ENCODE data around the gene SVOP. TPM values are rescaled to one million over a fixed set of nuclear protein-coding genes. Genes with fewer than 3 reads are reported as not detected.

The SVOP gene
- total and polyA plus RNA-seq, 4 donors, result 0.10 TPM; not detected in 3

- 29% methylated on average over 1 of the region's 1 CpG for WGBS
- no peaks in the 10 kb centered on the region for H3K4me1 ChIP-seq (ENCODE audit: control insufficient read depth in 4 of 4, insufficient read depth in 4 of 4, low read length in 3 of 4)
- TF ChIP-seq CTCF (IDR thresholded peaks at IDR 0.05; ENCODE audit: low read depth, low read length, missing input control) (no peak), NR2F2 (IDR thresholded peaks at IDR 0.05) (no peak), SP1 (IDR thresholded peaks at IDR 0.05) (no peak), JUND (IDR thresholded peaks at IDR 0.05) (no peak), FOXA1 (IDR thresholded peaks at IDR 0.05) (no peak), TAF1 (conservative IDR thresholded peaks at IDR 0.05) (no peak), HNF4G (IDR thresholded peaks at IDR 0.05) (no peak), ATF3 (IDR thresholded peaks at IDR 0.05) (no peak), ZBTB33 (IDR thresholded peaks at IDR 0.05) (no peak), REST (IDR thresholded peaks at IDR 0.05) (no peak), RXRA (IDR thresholded peaks at IDR 0.05) (no peak), RAD21 (IDR thresholded peaks at IDR 0.05) (no peak), YY1 (IDR thresholded peaks at IDR 0.05) (no peak), GABPA (IDR thresholded peaks at IDR 0.05 in 1 of 2, conservative IDR thresholded peaks at IDR 0.05 in 1 of 2) (no peak), EGR1 (IDR thresholded peaks at IDR 0.05; ENCODE audit: low read depth in 2 of 2) (no peak)
- DNase-seq (ENCODE audit: low spot score), result no peak
- H3K36me3 ChIP-seq (ENCODE audit: control insufficient read depth in 4 of 4, insufficient read depth in 3 of 4, low read depth in 1 of 4, low read length in 3 of 4), result no peaks in the 10 kb centered on the region
- H3K27me3 ChIP-seq (ENCODE audit: control insufficient read depth in 4 of 4, insufficient read depth in 4 of 4, low read length in 3 of 4), result no peaks in the 10 kb centered on the region
- H3K27ac ChIP-seq (ENCODE audit: low read depth in 1 of 2, low read length in 2 of 2), result no peak overlapping the region
- H3K9ac ChIP-seq (ENCODE audit: low read depth in 1 of 2, low read length in 2 of 2), result no peak overlapping the region
- no peak overlapping the region for H3K4me3 ChIP-seq (ENCODE audit: low read depth in 1 of 3, low read length in 3 of 3)
- H3K9me3 ChIP-seq (ENCODE audit: control insufficient read depth in 4 of 4, low read length in 3 of 4), result no peaks in the 10 kb centered on the region
Measured at GRCh38 chr12:109027767-109028166, 6.9 kb upstream of the SVOP start.

- H3K36me3 ChIP-seq (ENCODE audit: control insufficient read depth in 4 of 4, insufficient read depth in 3 of 4, low read depth in 1 of 4, low read length in 3 of 4), result no peaks in the 10 kb centered on the region
- H3K4me1 ChIP-seq (ENCODE audit: control insufficient read depth in 4 of 4, insufficient read depth in 4 of 4, low read length in 3 of 4), result peaks cover 0 to 1% (median 0%) of the 10 kb centered on the region in 4 donors
- H3K27ac ChIP-seq (ENCODE audit: low read depth in 1 of 2, low read length in 2 of 2), result no peak overlapping the region
- DNase-seq (ENCODE audit: low spot score), result no peak
- H3K9ac ChIP-seq (ENCODE audit: low read depth in 1 of 2, low read length in 2 of 2), result no peak overlapping the region
- WGBS, result 59% methylated on average over 7 of the region's 7 CpGs
- H3K9me3 ChIP-seq (ENCODE audit: control insufficient read depth in 4 of 4, low read length in 3 of 4), result no peaks in the 10 kb centered on the region
- H3K27me3 ChIP-seq (ENCODE audit: control insufficient read depth in 4 of 4, insufficient read depth in 4 of 4, low read length in 3 of 4), result no peaks in the 10 kb centered on the region
- H3K4me3 ChIP-seq (ENCODE audit: low read depth in 1 of 3, low read length in 3 of 3), result no peak overlapping the region
- TF ChIP-seq RXRA (IDR thresholded peaks at IDR 0.05), result no peak
- no peak for TF ChIP-seq TAF1 (conservative IDR thresholded peaks at IDR 0.05)
- no peak for TF ChIP-seq MAX (IDR thresholded peaks at IDR 0.05)
- no peak for TF ChIP-seq REST (IDR thresholded peaks at IDR 0.05)
- no peak for TF ChIP-seq FOXA1 (IDR thresholded peaks at IDR 0.05)
- TF ChIP-seq YY1 (IDR thresholded peaks at IDR 0.05), result no peak
- no peak for TF ChIP-seq JUND (IDR thresholded peaks at IDR 0.05)
- no peak for TF ChIP-seq SP1 (IDR thresholded peaks at IDR 0.05)
- TF ChIP-seq EGR1 (IDR thresholded peaks at IDR 0.05; ENCODE audit: low read depth in 2 of 2), result no peak
Measured at GRCh38 chr12:109020146-109020795, 597 bp downstream of the SVOP start.
